ENCODE measurements around the gene DRD4.
A peak's percentile ranks its signal among the peaks of the same experiment; 100 is the strongest.

DRD4 gene

DNA sequence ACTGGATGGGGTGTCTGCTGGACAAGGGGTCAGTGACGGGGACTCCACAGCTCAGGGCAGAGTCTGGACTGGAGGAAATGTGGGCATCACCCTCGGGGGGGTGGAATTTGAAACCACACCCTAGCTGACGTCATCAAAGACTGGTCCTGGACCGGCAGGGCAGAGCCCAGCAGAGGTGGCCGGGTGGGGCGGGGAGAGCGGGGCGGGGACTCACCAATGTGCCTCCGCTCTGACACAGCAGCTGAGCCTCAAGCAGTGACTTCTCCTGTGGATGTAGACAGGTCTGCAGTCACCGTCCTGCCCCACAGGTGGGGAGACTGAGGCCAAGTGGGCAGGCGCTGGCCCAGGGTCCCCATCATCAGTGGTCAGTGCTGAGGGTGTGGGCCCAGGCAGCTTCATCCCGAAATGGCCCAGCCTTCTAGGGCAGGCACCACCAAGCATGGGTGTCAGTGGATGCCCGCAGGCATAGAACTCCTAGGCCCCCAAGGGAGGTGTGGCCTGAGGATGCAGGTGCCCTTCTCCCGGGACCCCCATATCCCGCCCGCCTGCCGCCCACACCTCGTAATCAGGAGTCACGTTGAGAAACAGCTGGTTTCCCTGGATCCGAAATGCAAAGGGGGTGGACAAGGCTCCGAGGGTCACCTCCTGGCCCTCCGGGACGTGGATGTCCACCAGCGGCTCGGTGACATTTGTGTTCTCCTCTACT, 12.9 kb upstream of the DRD4 start:
- peaks cover 17% of the 10 kb centered on the region for H3K27me3 Mint-ChIP-seq (ENCODE audit: low read depth)
- H3K9me3 Mint-ChIP-seq, result no peaks in the 10 kb centered on the region
- no peak overlapping the region for H3K4me3 Mint-ChIP-seq
- no peak overlapping the region for H3K27ac Mint-ChIP-seq
- peaks cover 1% of the 10 kb centered on the region for H3K36me3 Mint-ChIP-seq (ENCODE audit: low read depth)
- H3K4me1 Mint-ChIP-seq (ENCODE audit: low read depth), result peaks cover 10% of the 10 kb centered on the region

DNA sequence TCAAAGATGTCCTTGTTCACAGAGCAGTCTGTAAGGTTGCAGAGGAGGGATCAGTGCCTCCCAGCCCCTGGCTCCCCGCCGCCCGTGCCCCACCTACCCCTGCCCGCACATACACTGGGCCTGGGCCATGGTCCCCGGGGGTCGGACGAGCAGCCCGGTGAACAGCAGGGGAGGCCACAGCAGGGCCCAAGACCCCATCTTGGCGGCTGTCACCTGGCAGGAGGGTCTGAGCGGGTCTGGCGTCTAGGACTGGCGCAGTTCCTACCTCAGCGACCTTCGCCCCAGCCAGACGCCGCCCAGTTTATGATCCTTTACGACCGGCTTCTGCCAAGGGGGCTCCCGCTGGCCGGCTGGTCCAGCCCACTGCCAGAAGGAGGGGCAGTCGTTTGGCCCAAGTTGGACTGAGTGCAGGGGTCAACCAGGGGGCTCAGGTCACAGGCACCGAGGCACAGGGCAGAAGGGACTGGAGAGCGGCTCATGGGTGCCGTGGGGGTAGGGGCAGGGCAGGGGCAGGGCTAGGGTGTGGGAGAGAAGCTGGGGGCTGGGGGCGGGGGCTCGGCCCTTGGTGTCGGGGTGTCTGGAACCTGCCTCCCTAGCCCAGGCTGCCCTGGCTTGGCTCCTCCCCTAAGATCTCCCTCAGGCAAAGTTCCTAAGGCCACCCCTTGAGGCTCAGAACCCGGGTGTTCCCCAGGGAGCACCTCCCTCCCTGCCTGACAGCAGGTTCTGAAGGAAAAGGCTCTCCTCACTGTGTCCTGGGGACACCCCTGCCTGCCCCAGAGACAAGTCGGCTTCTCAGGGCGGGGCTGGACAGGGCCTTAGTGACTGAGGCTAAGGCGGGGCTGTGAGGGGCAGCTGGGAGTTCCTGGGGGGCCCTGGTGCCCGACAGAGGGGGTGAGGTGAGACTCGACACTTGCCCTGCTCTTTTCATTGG, 12.1 kb upstream of the DRD4 start, which contains the start of gene CDHR5:
TSS of gene CDHR5 (minus strand) at position 251 of the 931 bp plus-strand sequence. CDS start at position 198, 53 bp downstream.
- Mint-ChIP-seq H3K27me3 (ENCODE audit: low read depth) (peaks cover 23% of the 10 kb centered on the region), H3K4me1 (ENCODE audit: low read depth) (peaks cover 16% of the 10 kb centered on the region), H3K27ac (no peak within 1 kb of the TSS), H3K9me3 (no peaks in the 10 kb centered on the region), H3K36me3 (ENCODE audit: low read depth) (peaks cover 1% of the 10 kb centered on the region), H3K4me3 (no peak within 1 kb of the TSS)

GRCh38 chr11:625636-626268, 11.3 kb upstream of the DRD4 start:
- Mint-ChIP-seq H3K27ac (no peak overlapping the region), H3K4me1 (ENCODE audit: low read depth) (peaks cover 16% of the 10 kb centered on the region), H3K27me3 (ENCODE audit: low read depth) (peaks cover 23% of the 10 kb centered on the region), H3K9me3 (no peaks in the 10 kb centered on the region), H3K4me3 (no peak overlapping the region), H3K36me3 (ENCODE audit: low read depth) (peaks cover 1% of the 10 kb centered on the region)

DNA sequence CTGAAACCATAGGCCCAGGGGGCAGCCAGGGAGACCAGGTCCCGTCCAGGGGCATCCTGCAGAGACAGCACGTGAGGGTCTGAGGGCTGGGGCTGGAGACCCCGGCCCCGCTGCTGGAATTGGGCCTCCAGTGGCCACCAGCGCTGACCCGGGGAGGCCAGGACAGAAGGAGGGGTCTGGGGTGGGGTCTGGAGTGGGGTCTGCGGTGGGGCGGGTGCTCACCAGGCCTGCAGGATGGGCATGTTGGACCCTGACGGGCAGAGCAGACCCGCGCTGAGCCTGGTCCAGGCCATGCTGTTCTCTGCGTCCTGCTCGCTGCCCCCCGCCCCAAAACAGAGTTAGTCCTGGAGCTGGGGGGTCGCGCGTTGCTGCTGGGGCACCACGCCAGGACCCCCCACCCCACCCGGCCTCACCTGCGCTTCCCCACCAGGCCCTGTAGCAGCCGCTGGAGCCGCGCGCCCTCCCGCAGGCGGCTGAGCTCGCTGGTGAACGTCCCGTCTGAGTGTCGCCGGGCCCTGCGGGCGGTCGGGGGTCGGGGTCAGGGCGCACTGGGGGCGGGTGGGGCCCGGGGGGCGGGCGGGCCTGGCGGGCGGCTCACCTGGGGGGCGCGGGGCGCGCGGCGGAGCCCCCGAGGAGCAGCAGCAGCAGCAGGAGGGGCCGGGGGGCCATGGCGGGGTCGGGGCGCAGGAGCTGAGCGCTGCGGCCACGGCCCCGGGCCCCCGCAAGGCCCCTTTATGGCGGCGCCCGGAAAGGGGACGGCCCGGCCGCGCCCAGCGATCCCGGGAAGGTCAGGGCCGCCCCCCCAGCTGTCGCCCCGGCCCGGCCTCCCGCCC, 10.4 kb upstream of the DRD4 start, which contains the start of gene SCT:
TSS of gene SCT (minus strand) at position 707 of the 833 bp plus-strand sequence. CDS start at position 669, 38 bp downstream.
- H3K4me3 Mint-ChIP-seq, result no peak within 1 kb of the TSS
- peaks cover 23% of the 10 kb centered on the region for H3K27me3 Mint-ChIP-seq (ENCODE audit: low read depth)
- H3K27ac Mint-ChIP-seq, result no peak within 1 kb of the TSS
- peaks cover 16% of the 10 kb centered on the region for H3K4me1 Mint-ChIP-seq (ENCODE audit: low read depth)
- H3K36me3 Mint-ChIP-seq (ENCODE audit: low read depth), result peaks cover 1% of the 10 kb centered on the region
- H3K9me3 Mint-ChIP-seq, result no peaks in the 10 kb centered on the region

- H3K4me1 Mint-ChIP-seq (ENCODE audit: low read depth), result peaks cover 16% of the 10 kb centered on the region
- H3K27me3 Mint-ChIP-seq (ENCODE audit: low read depth), result peaks cover 23% of the 10 kb centered on the region
- peaks cover 1% of the 10 kb centered on the region for H3K36me3 Mint-ChIP-seq (ENCODE audit: low read depth)
- H3K27ac Mint-ChIP-seq, result no peak overlapping the region
- H3K9me3 Mint-ChIP-seq, result no peaks in the 10 kb centered on the region
- H3K4me3 Mint-ChIP-seq, result no peak overlapping the region
Measured at GRCh38 chr11:627308-627576, 9.8 kb upstream of the DRD4 start.

DNA sequence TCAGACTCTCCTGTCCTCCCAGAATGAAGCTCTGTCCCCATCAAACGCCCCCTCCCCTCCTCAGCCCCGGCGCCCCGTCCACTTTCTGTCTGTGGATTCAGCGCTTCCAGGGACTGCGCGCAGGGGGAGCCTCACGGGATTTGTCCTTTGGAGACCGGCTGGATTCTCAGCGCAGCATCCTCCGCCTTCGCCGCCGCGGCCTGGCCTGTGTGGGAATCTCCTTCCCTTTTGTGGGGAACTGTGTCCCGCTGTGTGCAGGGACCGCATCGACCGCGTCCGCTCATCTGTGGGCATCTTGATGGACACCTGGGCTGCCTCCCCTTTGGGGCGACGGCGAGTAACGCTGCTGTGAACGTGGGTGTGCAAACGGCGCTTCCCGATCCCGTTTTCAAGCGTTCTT, 9.0 kb upstream of the DRD4 start:
- Mint-ChIP-seq H3K9me3 (no peaks in the 10 kb centered on the region), H3K4me1 (ENCODE audit: low read depth) (peaks cover 16% of the 10 kb centered on the region), H3K36me3 (ENCODE audit: low read depth) (peaks cover 1% of the 10 kb centered on the region), H3K27me3 (ENCODE audit: low read depth) (peaks cover 23% of the 10 kb centered on the region), H3K27ac (no peak overlapping the region), H3K4me3 (no peak overlapping the region)

DNA sequence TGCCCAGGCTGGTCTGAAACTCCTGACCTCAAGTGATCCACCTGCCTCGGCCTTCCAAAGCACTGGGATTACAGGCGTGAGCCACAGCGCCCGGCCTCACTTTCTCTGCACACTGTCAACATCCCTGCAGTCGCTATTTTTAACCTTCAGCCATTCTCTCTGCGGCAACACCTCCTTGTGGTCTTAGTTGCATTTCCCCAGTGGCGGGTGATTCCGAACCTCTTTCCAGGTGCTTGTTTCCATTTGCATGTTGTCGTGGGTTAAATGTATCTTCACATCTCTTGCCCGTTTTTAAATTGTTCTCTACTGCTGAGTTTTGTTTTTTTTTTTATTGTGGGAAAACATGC, 7.9 kb upstream of the DRD4 start:
- H3K27ac Mint-ChIP-seq, result no peak overlapping the region
- H3K4me3 Mint-ChIP-seq, result peak overlapping the region; percentile 17

GRCh38 chr11:630871-631270, 6.2 kb upstream of the DRD4 start:
- Mint-ChIP-seq H3K27ac (no peak overlapping the region), H3K4me1 (ENCODE audit: low read depth) (peaks cover 16% of the 10 kb centered on the region), H3K9me3 (no peaks in the 10 kb centered on the region), H3K27me3 (ENCODE audit: low read depth) (peaks cover 23% of the 10 kb centered on the region), H3K4me3 (no peak overlapping the region), H3K36me3 (ENCODE audit: low read depth) (peaks cover 1% of the 10 kb centered on the region)

More for the DNA sequence above, 7.9 kb upstream of the DRD4 start:
- peaks cover 23% of the 10 kb centered on the region for H3K27me3 Mint-ChIP-seq (ENCODE audit: low read depth)
- H3K36me3 Mint-ChIP-seq (ENCODE audit: low read depth), result peaks cover 1% of the 10 kb centered on the region
- H3K4me1 Mint-ChIP-seq (ENCODE audit: low read depth), result peaks cover 16% of the 10 kb centered on the region
- H3K9me3 Mint-ChIP-seq, result no peaks in the 10 kb centered on the region

DNA sequence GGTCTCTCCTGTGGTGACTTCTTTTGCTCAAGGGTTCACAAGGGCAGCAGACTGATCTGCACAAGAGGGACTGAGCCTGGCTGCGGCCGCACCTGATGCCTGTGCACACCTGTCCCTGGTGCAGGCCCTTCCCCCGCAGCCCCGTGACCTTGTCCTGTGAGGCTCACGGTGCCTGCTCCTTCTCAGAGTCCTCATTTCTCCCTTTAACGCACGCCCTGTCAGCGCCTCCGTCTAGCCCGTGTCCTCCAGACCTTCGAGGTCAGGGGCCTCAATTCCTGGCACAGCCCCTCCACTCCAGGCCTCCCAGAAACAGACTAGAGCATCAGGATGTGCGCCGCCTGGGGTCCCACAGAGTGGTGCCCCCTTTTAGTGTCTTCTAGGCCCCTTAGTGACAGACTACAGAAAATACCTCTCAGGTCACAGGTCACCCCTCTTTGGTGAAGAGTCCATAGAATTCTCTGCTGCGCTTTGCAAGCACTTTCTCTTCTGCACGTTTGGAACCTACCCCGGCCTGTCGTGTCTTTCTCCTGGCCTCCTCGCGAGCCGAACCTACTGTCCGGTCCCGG, 1.0 kb upstream of the DRD4 start:
- no peak overlapping the region for H3K27ac Mint-ChIP-seq
- no peaks in the 10 kb centered on the region for H3K9me3 Mint-ChIP-seq
- H3K27me3 Mint-ChIP-seq (ENCODE audit: low read depth), result peaks cover 30% of the 10 kb centered on the region
- H3K4me3 Mint-ChIP-seq, result no peak overlapping the region
- H3K4me1 Mint-ChIP-seq (ENCODE audit: low read depth), result no peaks in the 10 kb centered on the region
- H3K36me3 Mint-ChIP-seq (ENCODE audit: low read depth), result no peaks in the 10 kb centered on the region

- peaks cover 1% of the 10 kb centered on the region for H3K36me3 Mint-ChIP-seq (ENCODE audit: low read depth)
- peaks cover 30% of the 10 kb centered on the region for H3K27me3 Mint-ChIP-seq (ENCODE audit: low read depth)
- H3K4me1 Mint-ChIP-seq (ENCODE audit: low read depth), result no peaks in the 10 kb centered on the region
- no peak overlapping the region for H3K27ac Mint-ChIP-seq
- H3K4me3 Mint-ChIP-seq, result no peak overlapping the region
- H3K9me3 Mint-ChIP-seq, result no peaks in the 10 kb centered on the region
Measured at GRCh38 chr11:637333-637592, 194 bp downstream of the DRD4 start.

- H3K9me3 Mint-ChIP-seq, result no peaks in the 10 kb centered on the region
- no peaks in the 10 kb centered on the region for H3K4me1 Mint-ChIP-seq (ENCODE audit: low read depth)
- peaks cover 30% of the 10 kb centered on the region for H3K27me3 Mint-ChIP-seq (ENCODE audit: low read depth)
- H3K4me3 Mint-ChIP-seq, result no peak overlapping the region
- no peak overlapping the region for H3K27ac Mint-ChIP-seq
- H3K36me3 Mint-ChIP-seq (ENCODE audit: low read depth), result peaks cover 1% of the 10 kb centered on the region
Measured at GRCh38 chr11:637593-638521, 788 bp downstream of the DRD4 start.

GRCh38 chr11:638631-639331, 1.7 kb downstream of the DRD4 start:
- Mint-ChIP-seq H3K36me3 (ENCODE audit: low read depth) (peaks cover 1% of the 10 kb centered on the region), H3K4me1 (ENCODE audit: low read depth) (no peaks in the 10 kb centered on the region), H3K4me3 (no peak overlapping the region), H3K27me3 (ENCODE audit: low read depth) (peaks cover 30% of the 10 kb centered on the region), H3K27ac (no peak overlapping the region), H3K9me3 (no peaks in the 10 kb centered on the region)

Measured in T-helper 1 cell treated with Interleukin-12 subunit alpha and Interleukin-12 subunit beta and Interleukin-4 antibody, amounts not matched to agents 30 μg/mL and 1 μg/mL, for 36 hours (primary cell).